H1 (cell line): Measurements from ENCODE around the gene ART4. TPM values are rescaled to one million over a fixed set of nuclear protein-coding genes. Genes with fewer than 3 reads are reported as not detected.

Experiments
- JUND ChIP-seq: IDR thresholded peaks from 2 replicates; pipeline ENCODE4 v1.6.1; 2011; ENCODE audit warnings: mild to moderate bottlenecking, improper control_type of control experiment, low read length
- TEAD4 ChIP-seq: IDR thresholded peaks from 2 replicates; pipeline ENCODE4 v1.6.1; 2012; ENCODE audit warnings: low read depth, low read length, inconsistent platforms, mixed read lengths
- polyA plus RNA-seq, 7 experiments: library from polyadenylated mRNA; depleted of rRNA in 3 of 7; stranded (reverse) in 5 of 7; unstranded in 2 of 7; fragments of >200 nt in 5 of 7; fragments of 200-250 nt in 2 of 7; gene quantifications; 1 replicate in 5 of 7; 2 replicates in 1 of 7; 4 replicates in 1 of 7; pipeline versions ENCODE4 v1.2.1 to v1.2.3, GENCODE V29; 2011 to 2013; ENCODE audit warnings: missing spikeins in 2 of 7, mixed read lengths in 2 of 7
- total RNA-seq: library from RNA; stranded (reverse); fragmentation: NEBNext Ultra II Directional; extraction: Animal tissue kit (Norgen Biotek cat#: 25700); gene quantifications from 2 replicates; pipeline ENCODE4 v1.2.1, GENCODE V29; 2021
- TF ChIP-seq, protein P1 (sequence below): fragments of 300-600 bp; sonication (generic); IDR thresholded peaks from 2 replicates; pipeline ENCODE4 v1.7.1; 2012; ENCODE audit warnings: low read length, moderate library complexity, mild to moderate bottlenecking, inconsistent platforms; ENCODE audit not compliant: insufficient replicate concordance

The ART4 gene
- total and polyA plus RNA-seq, 2 of the 8 experiments (the other 6 are each of a cell fraction or from before 2014, with no cell fraction given), result not detected

GRCh38 chr12:14836336-14837210 is 6.8 kb downstream of the ART4 start (continued):
- TF ChIP-seq, protein P1, sequence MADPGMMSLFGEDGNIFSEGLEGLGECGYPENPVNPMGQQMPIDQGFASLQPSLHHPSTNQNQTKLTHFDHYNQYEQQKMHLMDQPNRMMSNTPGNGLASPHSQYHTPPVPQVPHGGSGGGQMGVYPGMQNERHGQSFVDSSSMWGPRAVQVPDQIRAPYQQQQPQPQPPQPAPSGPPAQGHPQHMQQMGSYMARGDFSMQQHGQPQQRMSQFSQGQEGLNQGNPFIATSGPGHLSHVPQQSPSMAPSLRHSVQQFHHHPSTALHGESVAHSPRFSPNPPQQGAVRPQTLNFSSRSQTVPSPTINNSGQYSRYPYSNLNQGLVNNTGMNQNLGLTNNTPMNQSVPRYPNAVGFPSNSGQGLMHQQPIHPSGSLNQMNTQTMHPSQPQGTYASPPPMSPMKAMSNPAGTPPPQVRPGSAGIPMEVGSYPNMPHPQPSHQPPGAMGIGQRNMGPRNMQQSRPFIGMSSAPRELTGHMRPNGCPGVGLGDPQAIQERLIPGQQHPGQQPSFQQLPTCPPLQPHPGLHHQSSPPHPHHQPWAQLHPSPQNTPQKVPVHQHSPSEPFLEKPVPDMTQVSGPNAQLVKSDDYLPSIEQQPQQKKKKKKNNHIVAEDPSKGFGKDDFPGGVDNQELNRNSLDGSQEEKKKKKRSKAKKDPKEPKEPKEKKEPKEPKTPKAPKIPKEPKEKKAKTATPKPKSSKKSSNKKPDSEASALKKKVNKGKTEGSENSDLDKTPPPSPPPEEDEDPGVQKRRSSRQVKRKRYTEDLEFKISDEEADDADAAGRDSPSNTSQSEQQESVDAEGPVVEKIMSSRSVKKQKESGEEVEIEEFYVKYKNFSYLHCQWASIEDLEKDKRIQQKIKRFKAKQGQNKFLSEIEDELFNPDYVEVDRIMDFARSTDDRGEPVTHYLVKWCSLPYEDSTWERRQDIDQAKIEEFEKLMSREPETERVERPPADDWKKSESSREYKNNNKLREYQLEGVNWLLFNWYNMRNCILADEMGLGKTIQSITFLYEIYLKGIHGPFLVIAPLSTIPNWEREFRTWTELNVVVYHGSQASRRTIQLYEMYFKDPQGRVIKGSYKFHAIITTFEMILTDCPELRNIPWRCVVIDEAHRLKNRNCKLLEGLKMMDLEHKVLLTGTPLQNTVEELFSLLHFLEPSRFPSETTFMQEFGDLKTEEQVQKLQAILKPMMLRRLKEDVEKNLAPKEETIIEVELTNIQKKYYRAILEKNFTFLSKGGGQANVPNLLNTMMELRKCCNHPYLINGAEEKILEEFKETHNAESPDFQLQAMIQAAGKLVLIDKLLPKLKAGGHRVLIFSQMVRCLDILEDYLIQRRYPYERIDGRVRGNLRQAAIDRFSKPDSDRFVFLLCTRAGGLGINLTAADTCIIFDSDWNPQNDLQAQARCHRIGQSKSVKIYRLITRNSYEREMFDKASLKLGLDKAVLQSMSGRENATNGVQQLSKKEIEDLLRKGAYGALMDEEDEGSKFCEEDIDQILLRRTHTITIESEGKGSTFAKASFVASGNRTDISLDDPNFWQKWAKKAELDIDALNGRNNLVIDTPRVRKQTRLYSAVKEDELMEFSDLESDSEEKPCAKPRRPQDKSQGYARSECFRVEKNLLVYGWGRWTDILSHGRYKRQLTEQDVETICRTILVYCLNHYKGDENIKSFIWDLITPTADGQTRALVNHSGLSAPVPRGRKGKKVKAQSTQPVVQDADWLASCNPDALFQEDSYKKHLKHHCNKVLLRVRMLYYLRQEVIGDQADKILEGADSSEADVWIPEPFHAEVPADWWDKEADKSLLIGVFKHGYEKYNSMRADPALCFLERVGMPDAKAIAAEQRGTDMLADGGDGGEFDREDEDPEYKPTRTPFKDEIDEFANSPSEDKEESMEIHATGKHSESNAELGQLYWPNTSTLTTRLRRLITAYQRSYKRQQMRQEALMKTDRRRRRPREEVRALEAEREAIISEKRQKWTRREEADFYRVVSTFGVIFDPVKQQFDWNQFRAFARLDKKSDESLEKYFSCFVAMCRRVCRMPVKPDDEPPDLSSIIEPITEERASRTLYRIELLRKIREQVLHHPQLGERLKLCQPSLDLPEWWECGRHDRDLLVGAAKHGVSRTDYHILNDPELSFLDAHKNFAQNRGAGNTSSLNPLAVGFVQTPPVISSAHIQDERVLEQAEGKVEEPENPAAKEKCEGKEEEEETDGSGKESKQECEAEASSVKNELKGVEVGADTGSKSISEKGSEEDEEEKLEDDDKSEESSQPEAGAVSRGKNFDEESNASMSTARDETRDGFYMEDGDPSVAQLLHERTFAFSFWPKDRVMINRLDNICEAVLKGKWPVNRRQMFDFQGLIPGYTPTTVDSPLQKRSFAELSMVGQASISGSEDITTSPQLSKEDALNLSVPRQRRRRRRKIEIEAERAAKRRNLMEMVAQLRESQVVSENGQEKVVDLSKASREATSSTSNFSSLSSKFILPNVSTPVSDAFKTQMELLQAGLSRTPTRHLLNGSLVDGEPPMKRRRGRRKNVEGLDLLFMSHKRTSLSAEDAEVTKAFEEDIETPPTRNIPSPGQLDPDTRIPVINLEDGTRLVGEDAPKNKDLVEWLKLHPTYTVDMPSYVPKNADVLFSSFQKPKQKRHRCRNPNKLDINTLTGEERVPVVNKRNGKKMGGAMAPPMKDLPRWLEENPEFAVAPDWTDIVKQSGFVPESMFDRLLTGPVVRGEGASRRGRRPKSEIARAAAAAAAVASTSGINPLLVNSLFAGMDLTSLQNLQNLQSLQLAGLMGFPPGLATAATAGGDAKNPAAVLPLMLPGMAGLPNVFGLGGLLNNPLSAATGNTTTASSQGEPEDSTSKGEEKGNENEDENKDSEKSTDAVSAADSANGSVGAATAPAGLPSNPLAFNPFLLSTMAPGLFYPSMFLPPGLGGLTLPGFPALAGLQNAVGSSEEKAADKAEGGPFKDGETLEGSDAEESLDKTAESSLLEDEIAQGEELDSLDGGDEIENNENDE, result no peak
- TF ChIP-seq JUND, result no peak
- TF ChIP-seq TEAD4, result no peak
- TF ChIP-seq, all 59 proteins: peak for 0
